HuH-7.5 (cell line): ENCODE results near the gene ARSB.
"Not testable (repeated sequence)": the region's sequence is repeated elsewhere in the genome, so short reads cannot be mapped to it uniquely, and the experiment has no call there.

ENCODE experiments used
- DNase-seq: peaks from one replicate; pipeline ENCODE4 v3.0.0; 2011; ENCODE audit warnings: low spot score

Gene ARSB

GRCh38 chr5:78930721-78931120 lies 54.4 kb downstream of the ARSB start:
- DNase-seq: no peak

GRCh38 chr5:78929833-78930232 lies 55.3 kb downstream of the ARSB start:
- no peak for DNase-seq

GRCh38 chr5:78927657-78928282 lies 57.3 kb downstream of the ARSB start:
- DNase-seq: no peak

- DNase-seq: no peak
Measured at GRCh38 chr5:78926252-78926651, 58.9 kb downstream of the ARSB start.

- DNase-seq: no peak
Measured at GRCh38 chr5:78925129-78925876, 59.8 kb downstream of the ARSB start.

GRCh38 chr5:78923622-78923970 lies 61.5 kb downstream of the ARSB start:
- DNase-seq: no peak

- no peak for DNase-seq
Measured at GRCh38 chr5:78922879-78923621, 62.1 kb downstream of the ARSB start.

GRCh38 chr5:78920604-78921003 lies 64.5 kb downstream of the ARSB start:
- DNase-seq: no peak

GRCh38 chr5:78919796-78920195 lies 65.3 kb downstream of the ARSB start:
- no peak for DNase-seq

GRCh38 chr5:78916044-78916443 lies 69.1 kb downstream of the ARSB start:
- DNase-seq: no peak

GRCh38 chr5:78915170-78915569 lies 69.9 kb downstream of the ARSB start:
- no peak for DNase-seq

GRCh38 chr5:78912811-78913210 lies 72.3 kb downstream of the ARSB start:
- no peak for DNase-seq

- no peak for DNase-seq
Measured at GRCh38 chr5:78912085-78912771, 72.9 kb downstream of the ARSB start.

- DNase-seq: not testable (repeated sequence)
Measured at GRCh38 chr5:78909224-78909983, 75.7 kb downstream of the ARSB start.

- DNase-seq: peak; percentile 24
Measured at GRCh38 chr5:78908173-78909061, 76.7 kb downstream of the ARSB start.

GRCh38 chr5:78907255-78907891 lies 77.7 kb downstream of the ARSB start:
- no peak for DNase-seq

GRCh38 chr5:78905084-78905938 lies 79.8 kb downstream of the ARSB start:
- no peak for DNase-seq

GRCh38 chr5:78903861-78904260 lies 81.2 kb downstream of the ARSB start:
- DNase-seq: no peak

GRCh38 chr5:78903353-78903752 lies 81.8 kb downstream of the ARSB start:
- no peak for DNase-seq
